Neural cell (in vitro differentiated cells): ENCODE results near the gene CDC25A.

ENCODE experiments used
- EP300 ChIP-seq: fragments of 450-650 bp; conservative IDR thresholded peaks from 2 replicates; pipeline ENCODE4 v1.6.1; 2014; ENCODE audit warnings: antibody characterized with exemption, mild to moderate bottlenecking, moderate library complexity; ENCODE audit not compliant: poor library complexity, severe bottlenecking
- EZH2 ChIP-seq: fragments of 200-600, 300-800 bp; shearing (Covaris generic), sonication (generic); IDR thresholded peaks from 2 replicates; pipeline ENCODE4 v1.6.1; 2014; ENCODE audit warnings: antibody characterized with exemption, low read length, borderline replicate concordance, mild to moderate bottlenecking; ENCODE audit not compliant: insufficient read depth, poor library complexity, severe bottlenecking
- POLR2AphosphoS5 ChIP-seq: IDR thresholded peaks from 2 replicates; pipeline ENCODE4 v1.6.1; 2012
- TF ChIP-seq, protein P1 (sequence below): fragments of 450-650 bp; IDR thresholded peaks from 2 replicates; pipeline ENCODE4 v1.5.1; 2014; ENCODE audit warnings: antibody characterized with exemption, mild to moderate bottlenecking, moderate library complexity; ENCODE audit not compliant: poor library complexity, severe bottlenecking
- TF ChIP-seq, protein P2 (sequence below): IDR thresholded peaks from 2 replicates; pipeline ENCODE4 v1.6.1; 2012; ENCODE audit warnings: borderline replicate concordance

DNA sequence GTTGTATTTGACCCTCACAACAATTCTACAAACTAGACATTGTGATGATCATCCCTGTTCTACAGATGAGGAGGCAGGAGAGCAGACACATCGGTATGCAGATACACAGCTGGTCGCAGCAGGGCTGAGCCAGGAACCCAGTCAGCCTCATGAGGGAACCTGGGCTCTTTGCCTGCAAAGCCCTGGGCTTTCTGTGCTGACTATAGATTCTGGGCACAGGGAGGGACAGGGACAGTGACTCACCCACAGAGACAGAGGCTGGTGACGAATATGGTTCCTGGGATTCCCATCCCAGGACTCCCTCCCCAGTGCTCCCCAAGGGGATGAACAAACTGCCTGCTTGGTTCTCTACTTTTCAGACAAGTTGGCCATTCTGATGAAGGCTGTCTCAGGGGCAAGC lies 31.3 kb upstream of the CDC25A start:
- no peak for TF ChIP-seq EP300
- no peak for TF ChIP-seq POLR2AphosphoS5
- TF ChIP-seq, protein P1, sequence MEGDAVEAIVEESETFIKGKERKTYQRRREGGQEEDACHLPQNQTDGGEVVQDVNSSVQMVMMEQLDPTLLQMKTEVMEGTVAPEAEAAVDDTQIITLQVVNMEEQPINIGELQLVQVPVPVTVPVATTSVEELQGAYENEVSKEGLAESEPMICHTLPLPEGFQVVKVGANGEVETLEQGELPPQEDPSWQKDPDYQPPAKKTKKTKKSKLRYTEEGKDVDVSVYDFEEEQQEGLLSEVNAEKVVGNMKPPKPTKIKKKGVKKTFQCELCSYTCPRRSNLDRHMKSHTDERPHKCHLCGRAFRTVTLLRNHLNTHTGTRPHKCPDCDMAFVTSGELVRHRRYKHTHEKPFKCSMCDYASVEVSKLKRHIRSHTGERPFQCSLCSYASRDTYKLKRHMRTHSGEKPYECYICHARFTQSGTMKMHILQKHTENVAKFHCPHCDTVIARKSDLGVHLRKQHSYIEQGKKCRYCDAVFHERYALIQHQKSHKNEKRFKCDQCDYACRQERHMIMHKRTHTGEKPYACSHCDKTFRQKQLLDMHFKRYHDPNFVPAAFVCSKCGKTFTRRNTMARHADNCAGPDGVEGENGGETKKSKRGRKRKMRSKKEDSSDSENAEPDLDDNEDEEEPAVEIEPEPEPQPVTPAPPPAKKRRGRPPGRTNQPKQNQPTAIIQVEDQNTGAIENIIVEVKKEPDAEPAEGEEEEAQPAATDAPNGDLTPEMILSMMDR, result no peak
- TF ChIP-seq, protein P2, sequence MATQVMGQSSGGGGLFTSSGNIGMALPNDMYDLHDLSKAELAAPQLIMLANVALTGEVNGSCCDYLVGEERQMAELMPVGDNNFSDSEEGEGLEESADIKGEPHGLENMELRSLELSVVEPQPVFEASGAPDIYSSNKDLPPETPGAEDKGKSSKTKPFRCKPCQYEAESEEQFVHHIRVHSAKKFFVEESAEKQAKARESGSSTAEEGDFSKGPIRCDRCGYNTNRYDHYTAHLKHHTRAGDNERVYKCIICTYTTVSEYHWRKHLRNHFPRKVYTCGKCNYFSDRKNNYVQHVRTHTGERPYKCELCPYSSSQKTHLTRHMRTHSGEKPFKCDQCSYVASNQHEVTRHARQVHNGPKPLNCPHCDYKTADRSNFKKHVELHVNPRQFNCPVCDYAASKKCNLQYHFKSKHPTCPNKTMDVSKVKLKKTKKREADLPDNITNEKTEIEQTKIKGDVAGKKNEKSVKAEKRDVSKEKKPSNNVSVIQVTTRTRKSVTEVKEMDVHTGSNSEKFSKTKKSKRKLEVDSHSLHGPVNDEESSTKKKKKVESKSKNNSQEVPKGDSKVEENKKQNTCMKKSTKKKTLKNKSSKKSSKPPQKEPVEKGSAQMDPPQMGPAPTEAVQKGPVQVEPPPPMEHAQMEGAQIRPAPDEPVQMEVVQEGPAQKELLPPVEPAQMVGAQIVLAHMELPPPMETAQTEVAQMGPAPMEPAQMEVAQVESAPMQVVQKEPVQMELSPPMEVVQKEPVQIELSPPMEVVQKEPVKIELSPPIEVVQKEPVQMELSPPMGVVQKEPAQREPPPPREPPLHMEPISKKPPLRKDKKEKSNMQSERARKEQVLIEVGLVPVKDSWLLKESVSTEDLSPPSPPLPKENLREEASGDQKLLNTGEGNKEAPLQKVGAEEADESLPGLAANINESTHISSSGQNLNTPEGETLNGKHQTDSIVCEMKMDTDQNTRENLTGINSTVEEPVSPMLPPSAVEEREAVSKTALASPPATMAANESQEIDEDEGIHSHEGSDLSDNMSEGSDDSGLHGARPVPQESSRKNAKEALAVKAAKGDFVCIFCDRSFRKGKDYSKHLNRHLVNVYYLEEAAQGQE, result no peak
- no peak for TF ChIP-seq EZH2
